ENCODE data around the gene ARHGAP8. TPM values are rescaled to one million over a fixed set of nuclear protein-coding genes. Genes with fewer than 3 reads are reported as not detected.
"Not testable (repeated sequence)": the region's sequence is repeated elsewhere in the genome, so short reads cannot be mapped to it uniquely, and the experiment has no call there.

ARHGAP8 gene
- polyA plus RNA-seq, 3 donors = 0.03 TPM; not detected in 2

- TF ChIP-seq CTCF (IDR thresholded peaks at IDR 0.05) = no peak
- no peak overlapping the region for H3K4me2 ChIP-seq (replicated peaks; ENCODE audit: extremely low read depth, low read length, poor library complexity, severe bottlenecking)
- no peak for DNase-seq
- no peaks in the 10 kb centered on the region for H3K9me3 ChIP-seq (replicated peaks in 1 of 2; ENCODE audit: control insufficient read depth in 1 of 2, insufficient read depth in 1 of 2, low read length in 2 of 2)
- no peaks in the 10 kb centered on the region for H3K9me3 Mint-ChIP-seq
- no peaks in the 10 kb centered on the region for H3K79me2 ChIP-seq (ENCODE audit: insufficient read depth, low read length)
- H3K4me1 ChIP-seq (ENCODE audit: control insufficient read depth in 1 of 2, insufficient read depth in 2 of 2, low read length in 2 of 2) = no peaks in the 10 kb centered on the region
- no peak overlapping the region for H3K27ac ChIP-seq (ENCODE audit: low read depth in 1 of 2, low read length in 2 of 2)
- H3K27me3 Mint-ChIP-seq (ENCODE audit: low read depth in 3 of 3) = peaks cover 3 to 9% (median 4%) of the 10 kb centered on the region in 3 donors
- no peak overlapping the region for H3K27ac Mint-ChIP-seq
- H2AFZ ChIP-seq (ENCODE audit: insufficient read depth, low read depth, low read length, poor library complexity, severe bottlenecking) = no peak overlapping the region
- H3K36me3 Mint-ChIP-seq = no peaks in the 10 kb centered on the region
- H3K4me3 Mint-ChIP-seq = no peak overlapping the region
- no peaks in the 10 kb centered on the region for H3K4me1 Mint-ChIP-seq
- no peak overlapping the region for H3K4me3 ChIP-seq (replicated peaks in 1 of 3; ENCODE audit: low read depth in 2 of 3, low read length in 3 of 3)
- intact Hi-C loops (cut with micrococcal nuclease) = no loop called here
- H3K36me3 ChIP-seq (replicated peaks in 1 of 2; ENCODE audit: control insufficient read depth in 1 of 2, insufficient read depth in 2 of 2, low read length in 2 of 2) = no peaks in the 10 kb centered on the region
- H3K27me3 ChIP-seq (ENCODE audit: control insufficient read depth in 2 of 2, insufficient read depth in 2 of 2, low read length in 2 of 2) = no peaks in the 10 kb centered on the region
- H4K20me1 ChIP-seq (ENCODE audit: insufficient read depth, low read length) = no peaks in the 10 kb centered on the region
- 68% methylated on average over 5 of the region's 9 CpGs for WGBS (ENCODE audit: insufficient coverage)
- no peak overlapping the region for H3K9ac ChIP-seq (ENCODE audit: insufficient read depth, low read length, poor library complexity, severe bottlenecking)
Measured at GRCh38 chr22:44797181-44797725, 44.9 kb downstream of the ARHGAP8 start.

- H2AFZ ChIP-seq (ENCODE audit: insufficient read depth, low read depth, low read length, poor library complexity, severe bottlenecking) = no peak overlapping the region
- Mint-ChIP-seq H3K9me3 (no peaks in the 10 kb centered on the region), H3K27ac (peak overlapping the region in 1 of 7 donors; percentile 57), H3K36me3 (no peaks in the 10 kb centered on the region), H3K4me3 (no peak overlapping the region), H3K27me3 (ENCODE audit: low read depth in 3 of 3) (peaks cover under 1 to 12% (median 2%) of the 10 kb centered on the region in 3 donors), H3K4me1 (no peaks in the 10 kb centered on the region)
- no peak for TF ChIP-seq CTCF (IDR thresholded peaks at IDR 0.05)
- WGBS (ENCODE audit: insufficient coverage) = 93% methylated on average over 16 of the region's 16 CpGs
- no peak overlapping the region for H3K4me2 ChIP-seq (replicated peaks; ENCODE audit: extremely low read depth, low read length, poor library complexity, severe bottlenecking)
- H4K20me1 ChIP-seq (ENCODE audit: insufficient read depth, low read length) = no peaks in the 10 kb centered on the region
- no peak for DNase-seq
- H3K27ac ChIP-seq (ENCODE audit: low read depth in 1 of 2, low read length in 2 of 2) = no peak overlapping the region
- H3K9me3 ChIP-seq (replicated peaks in 1 of 2; ENCODE audit: control insufficient read depth in 1 of 2, insufficient read depth in 1 of 2, low read length in 2 of 2) = no peaks in the 10 kb centered on the region
- no peaks in the 10 kb centered on the region for H3K79me2 ChIP-seq (ENCODE audit: insufficient read depth, low read length)
- H3K36me3 ChIP-seq (replicated peaks in 1 of 2; ENCODE audit: control insufficient read depth in 1 of 2, insufficient read depth in 2 of 2, low read length in 2 of 2) = no peaks in the 10 kb centered on the region
- no peak overlapping the region for H3K9ac ChIP-seq (ENCODE audit: insufficient read depth, low read length, poor library complexity, severe bottlenecking)
- H3K4me3 ChIP-seq (replicated peaks in 1 of 3; ENCODE audit: low read depth in 2 of 3, low read length in 3 of 3) = no peak overlapping the region
- H3K27me3 ChIP-seq (ENCODE audit: control insufficient read depth in 2 of 2, insufficient read depth in 2 of 2, low read length in 2 of 2) = no peaks in the 10 kb centered on the region
- no peaks in the 10 kb centered on the region for H3K4me1 ChIP-seq (ENCODE audit: control insufficient read depth in 1 of 2, insufficient read depth in 2 of 2, low read length in 2 of 2)
- intact Hi-C loops (cut with micrococcal nuclease) = no loop called here
Measured at GRCh38 chr22:44799077-44799945, 46.9 kb downstream of the ARHGAP8 start.

DNA sequence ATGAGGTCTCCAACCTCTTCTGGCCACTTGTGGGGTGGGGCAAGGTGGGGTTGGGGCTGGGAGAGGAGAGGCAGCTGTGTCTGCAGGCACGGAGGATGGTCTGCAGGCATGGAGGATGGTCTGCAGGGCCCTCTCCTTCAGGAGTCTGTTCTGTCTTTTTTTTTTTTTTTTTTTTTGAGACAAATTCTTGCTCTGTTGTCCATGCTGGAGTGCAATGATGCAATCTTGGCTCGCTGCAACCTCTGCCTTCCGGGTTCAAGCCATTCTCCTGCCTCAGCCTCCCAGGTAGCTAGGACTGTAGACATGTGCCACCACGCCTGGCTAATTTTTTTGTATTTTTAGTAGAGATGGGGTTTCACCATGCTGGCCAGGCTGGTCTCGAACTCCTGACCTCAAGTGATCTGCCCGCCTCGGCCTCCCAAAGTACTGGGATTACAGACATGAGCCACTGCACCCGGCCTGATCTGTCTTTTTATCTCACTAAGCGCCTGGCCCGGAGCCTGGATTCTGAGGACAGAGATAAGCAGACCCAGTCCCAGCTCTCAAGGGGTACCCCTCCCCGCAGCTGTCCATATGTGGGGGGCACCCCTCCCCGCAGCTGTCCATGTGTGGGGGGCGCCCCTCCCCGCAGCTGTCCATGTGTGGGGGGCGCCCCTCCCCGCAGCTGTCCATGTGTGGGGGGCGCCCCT is 47.7 kb downstream of the ARHGAP8 start:
- H3K36me3 ChIP-seq (replicated peaks in 1 of 2; ENCODE audit: control insufficient read depth in 1 of 2, insufficient read depth in 2 of 2, low read length in 2 of 2); H3K4me3 Mint-ChIP-seq; H2AFZ ChIP-seq (ENCODE audit: insufficient read depth, low read depth, low read length, poor library complexity, severe bottlenecking); H3K27me3 ChIP-seq (ENCODE audit: control insufficient read depth in 2 of 2, insufficient read depth in 2 of 2, low read length in 2 of 2); H3K27ac Mint-ChIP-seq; H3K79me2 ChIP-seq (ENCODE audit: insufficient read depth, low read length); H3K4me3 ChIP-seq (replicated peaks in 1 of 3; ENCODE audit: low read depth in 2 of 3, low read length in 3 of 3); H3K9me3 ChIP-seq (replicated peaks in 1 of 2; ENCODE audit: control insufficient read depth in 1 of 2, insufficient read depth in 1 of 2, low read length in 2 of 2); intact Hi-C loops (cut with micrococcal nuclease); H3K9ac ChIP-seq (ENCODE audit: insufficient read depth, low read length, poor library complexity, severe bottlenecking); H3K4me1 Mint-ChIP-seq; H3K4me1 ChIP-seq (ENCODE audit: control insufficient read depth in 1 of 2, insufficient read depth in 2 of 2, low read length in 2 of 2); H4K20me1 ChIP-seq (ENCODE audit: insufficient read depth, low read length); DNase-seq; H3K9me3 Mint-ChIP-seq; H3K36me3 Mint-ChIP-seq; H3K4me2 ChIP-seq (replicated peaks; ENCODE audit: extremely low read depth, low read length, poor library complexity, severe bottlenecking); H3K27ac ChIP-seq (ENCODE audit: low read depth in 1 of 2, low read length in 2 of 2): not testable (repeated sequence)
- peaks cover 0 to 12% (median 2%) of the 10 kb centered on the region in 3 donors for H3K27me3 Mint-ChIP-seq (ENCODE audit: low read depth in 3 of 3)
- 83% methylated on average over 2 of the region's 17 CpGs for WGBS (ENCODE audit: insufficient coverage)

Measured in CD14-positive monocyte (primary cell).